ENCODE data around the gene ZNF569.

- no peak for TF ChIP-seq SMC3 (IDR thresholded peaks at IDR 0.05; ENCODE audit: low read depth, low read length)
- TF ChIP-seq CTCF (conservative IDR thresholded peaks at IDR 0.05; ENCODE audit: low read depth, low read length) = no peak
- TF ChIP-seq RCOR1 (IDR thresholded peaks at IDR 0.05; ENCODE audit: insufficient replicate concordance, low read length) = no peak
- TF ChIP-seq POLR2A (IDR thresholded peaks at IDR 0.05; ENCODE audit: low read depth, low read length) = no peak
- no peak for TF ChIP-seq USF2 (IDR thresholded peaks at IDR 0.05; ENCODE audit: low read depth, low read length)
- no peak for TF ChIP-seq RAD21 (IDR thresholded peaks at IDR 0.05; ENCODE audit: low read length)
- TF ChIP-seq CHD1 (IDR thresholded peaks at IDR 0.05; ENCODE audit: low read depth, low read length) = no peak
- no peak for TF ChIP-seq RFX5 (IDR thresholded peaks at IDR 0.05; ENCODE audit: low read depth, low read length)
- no peak for TF ChIP-seq MAZ (IDR thresholded peaks at IDR 0.05; ENCODE audit: borderline replicate concordance, low read depth, low read length)
- no peak for TF ChIP-seq MAFK (IDR thresholded peaks at IDR 0.05; ENCODE audit: low read depth, low read length)
- no peak for TF ChIP-seq ELK1 (IDR thresholded peaks at IDR 0.05; ENCODE audit: borderline replicate concordance, low read depth, low read length)
- no peak for TF ChIP-seq CEBPB (IDR thresholded peaks at IDR 0.05; ENCODE audit: low read depth, low read length)
These were observed 78.0 kb downstream of the ZNF569 start for GRCh38 chr19:37389234-37389633.

Data from IMR-90 (cell line).